ENCODE data around the gene GAGE12G.

DNA sequence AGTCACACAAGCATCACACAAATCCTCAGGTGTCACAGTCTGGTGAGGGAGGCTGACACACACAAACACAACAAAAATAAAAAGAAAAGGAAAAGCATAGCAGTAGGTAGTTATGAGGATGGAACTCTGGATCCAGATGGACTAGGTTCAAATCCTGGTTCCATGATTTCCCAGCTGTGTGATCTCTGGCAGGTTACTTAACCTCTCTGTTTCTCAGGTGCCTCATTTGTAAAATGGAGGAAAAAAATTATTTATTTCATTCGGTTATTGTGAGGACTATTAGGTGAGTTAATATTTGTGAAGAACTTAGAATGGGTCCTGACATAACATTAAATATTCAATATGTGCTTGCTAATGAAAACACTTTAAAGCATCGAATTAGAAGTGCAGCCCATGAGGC lies 48.4 kb downstream of the GAGE12G start:
- TF ChIP-seq POLR2A (IDR thresholded peaks at IDR 0.05; ENCODE audit: low read length) (no peak), GATA1 (IDR thresholded peaks at IDR 0.05; ENCODE audit: low read depth, low read length) (no peak)

Data from erythroblast (primary cell).